Measurements from ENCODE around the gene MTOR.

DNA sequence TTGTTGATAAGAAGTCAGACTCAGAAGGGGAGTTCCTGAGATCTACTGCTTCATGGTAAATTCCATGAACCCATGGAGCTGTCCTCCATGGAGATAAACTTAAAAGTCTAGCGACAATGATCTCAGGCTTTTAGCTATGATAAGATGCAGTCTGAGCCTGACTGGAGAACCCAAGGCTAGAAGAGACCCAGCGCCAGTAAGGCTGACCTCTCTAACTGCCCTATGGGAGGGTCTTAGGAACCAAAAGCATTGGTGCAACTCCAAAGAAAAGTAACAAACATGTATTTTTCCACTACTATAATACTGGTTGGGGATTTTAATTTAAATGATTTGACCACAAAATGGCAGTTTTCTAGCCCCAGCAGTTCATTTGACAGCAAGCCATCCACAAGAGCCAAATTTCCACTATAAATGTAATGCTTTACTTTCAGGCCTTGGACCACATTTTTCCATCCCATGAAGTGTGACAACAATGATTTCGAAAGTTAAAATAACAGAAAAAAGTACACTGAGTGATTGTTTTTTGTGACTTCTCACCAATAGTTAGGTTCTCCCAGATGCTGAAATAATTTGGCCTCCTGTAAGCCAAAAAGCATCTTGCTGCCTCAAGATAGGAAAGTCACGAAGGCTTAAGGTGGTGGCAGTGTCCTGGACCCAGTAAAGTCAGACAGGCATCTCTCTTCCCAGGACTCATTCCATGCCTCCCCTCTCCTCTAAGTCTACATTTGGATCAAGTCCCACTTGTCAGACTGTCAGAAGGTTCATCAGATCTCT, 119.5 kb downstream of the MTOR start:
- TF ChIP-seq EZH2phosphoT487 (IDR thresholded peaks at IDR 0.05; ENCODE audit: insufficient read depth, low read depth) (no peak), EZH2 (IDR thresholded peaks at IDR 0.05; ENCODE audit: insufficient read depth, poor library complexity, severe bottlenecking) (no peak)
